ENCODE measurements around the gene RNF208. TPM values are rescaled to one million over a fixed set of nuclear protein-coding genes. Genes with fewer than 3 reads are reported as not detected.

RNF208 gene
- total RNA-seq, 2 donors from 2014 or later = 10.5 to 15.6 TPM

- TF ChIP-seq CTCF (conservative IDR thresholded peaks at IDR 0.05) = no peak
- DNase-seq = no peak
- 91 to 92% methylated on average over 18 to 23 of the region's 23 CpGs for WGBS, 2 experiments (ENCODE audit: insufficient coverage in 1 of 2, insufficient read length in 1 of 2)
These were observed 9.5 kb upstream of the RNF208 start for GRCh38 chr9:137231372-137232039.

GRCh38 chr9:137230705-137231371, 8.8 kb upstream of the RNF208 start, which contains the start of gene SLC34A3:
SLC34A3 (plus strand) TSS chr9:137230901; CDS start chr9:137231703, 802 bp downstream.
- no peak within 1 kb of the TSS for H3K27ac Mint-ChIP-seq
- no peak for TF ChIP-seq CTCF (conservative IDR thresholded peaks at IDR 0.05)
- peaks cover 6% of the 10 kb centered on the region for H3K4me1 Mint-ChIP-seq
- H3K36me3 Mint-ChIP-seq (ENCODE audit: low read depth) = no peaks in the 10 kb centered on the region
- H3K4me3 Mint-ChIP-seq = no peak within 1 kb of the TSS
- Histone ChIP-seq H3K36me3 (ENCODE audit: control insufficient read depth, insufficient read depth, low read length) (no peaks in the 10 kb centered on the region), H3K9me3 (ENCODE audit: control insufficient read depth, low read length) (no peaks in the 10 kb centered on the region), H3K4me3 (ENCODE audit: low read length) (no peak within 1 kb of the TSS), H3K9ac (ENCODE audit: extremely low read depth, low read length, poor library complexity, severe bottlenecking) (no peak within 1 kb of the TSS), H3K27me3 (ENCODE audit: control insufficient read depth, insufficient read depth, low read length, poor library complexity, severe bottlenecking) (no peaks in the 10 kb centered on the region), H3K4me1 (ENCODE audit: control insufficient read depth, insufficient read depth, low read length) (no peaks in the 10 kb centered on the region), H3K27ac (ENCODE audit: low read depth, low read length) (no peak within 1 kb of the TSS)
- DNase-seq = no peak
- H3K9me3 Mint-ChIP-seq = no peaks in the 10 kb centered on the region
- 87 to 94% methylated on average over 8 to 14 of the region's 14 CpGs for WGBS, 2 experiments (ENCODE audit: insufficient coverage in 1 of 2, insufficient read length in 1 of 2)
- H3K27me3 Mint-ChIP-seq (ENCODE audit: insufficient read depth) = no peaks in the 10 kb centered on the region

More at GRCh38 chr9:137231372-137232039, 9.5 kb upstream of the RNF208 start:
- H3K9me3 ChIP-seq (ENCODE audit: control insufficient read depth, low read length) = no peaks in the 10 kb centered on the region
- H3K4me3 ChIP-seq (ENCODE audit: low read length) = no peak overlapping the region
- no peaks in the 10 kb centered on the region for H3K36me3 ChIP-seq (ENCODE audit: control insufficient read depth, insufficient read depth, low read length)
- H3K4me1 ChIP-seq (ENCODE audit: control insufficient read depth, insufficient read depth, low read length) = no peaks in the 10 kb centered on the region
- Mint-ChIP-seq H3K4me1 (peaks cover 6% of the 10 kb centered on the region), H3K36me3 (ENCODE audit: low read depth) (no peaks in the 10 kb centered on the region), H3K9me3 (no peaks in the 10 kb centered on the region), H3K4me3 (no peak overlapping the region), H3K27ac (no peak overlapping the region), H3K27me3 (ENCODE audit: insufficient read depth) (no peaks in the 10 kb centered on the region)
- H3K27me3 ChIP-seq (ENCODE audit: control insufficient read depth, insufficient read depth, low read length, poor library complexity, severe bottlenecking) = no peaks in the 10 kb centered on the region
- H3K27ac ChIP-seq (ENCODE audit: low read depth, low read length) = no peak overlapping the region
- no peak overlapping the region for H3K9ac ChIP-seq (ENCODE audit: extremely low read depth, low read length, poor library complexity, severe bottlenecking)

- Mint-ChIP-seq H3K4me3 (no peak overlapping the region), H3K36me3 (ENCODE audit: low read depth) (no peaks in the 10 kb centered on the region), H3K9me3 (no peaks in the 10 kb centered on the region), H3K27ac (no peak overlapping the region), H3K4me1 (peaks cover 2% of the 10 kb centered on the region), H3K27me3 (ENCODE audit: insufficient read depth) (no peaks in the 10 kb centered on the region)
- TF ChIP-seq CTCF (conservative IDR thresholded peaks at IDR 0.05) = no peak
- H3K27ac ChIP-seq (ENCODE audit: low read depth, low read length) = no peak overlapping the region
- no peaks in the 10 kb centered on the region for H3K27me3 ChIP-seq (ENCODE audit: control insufficient read depth, insufficient read depth, low read length, poor library complexity, severe bottlenecking)
- no peaks in the 10 kb centered on the region for H3K4me1 ChIP-seq (ENCODE audit: control insufficient read depth, insufficient read depth, low read length)
- DNase-seq = no peak
- no peaks in the 10 kb centered on the region for H3K36me3 ChIP-seq (ENCODE audit: control insufficient read depth, insufficient read depth, low read length)
- WGBS, 2 experiments (ENCODE audit: insufficient coverage in 1 of 2, insufficient read length in 1 of 2) = 85 to 88% methylated on average over 16 to 31 of the region's 31 CpGs
- H3K9ac ChIP-seq (ENCODE audit: extremely low read depth, low read length, poor library complexity, severe bottlenecking) = no peak overlapping the region
- H3K4me3 ChIP-seq (ENCODE audit: low read length) = no peak overlapping the region
- H3K9me3 ChIP-seq (ENCODE audit: control insufficient read depth, low read length) = no peaks in the 10 kb centered on the region
These were observed 8.1 kb upstream of the RNF208 start for GRCh38 chr9:137229903-137230704.

Data from endodermal cell (in vitro differentiated cells).